ENCODE measurements around the gene FAM3A. TPM values are rescaled to one million over a fixed set of nuclear protein-coding genes. Genes with fewer than 3 reads are reported as not detected.

Gene FAM3A
- total RNA-seq, 5 donors from 2014 or later (not counting 1 experiment from before 2014, with no cell fraction given) = 33.9 to 67.6 (median 57.8) TPM

- Mint-ChIP-seq H3K9me3 (no peaks in the 10 kb centered on the region), H3K4me1 (peaks cover 7 to 25% (median 14%) of the 10 kb centered on the region in 3 donors), H3K27ac (peak overlapping the region; percentile 94 to 97), H3K4me3 (peak overlapping the region; percentile 86 to 94 (median 93)), H3K36me3 (peaks cover 3% of the 10 kb centered on the region), H3K27me3 (peaks cover 0 to 6% of the 10 kb centered on the region in 2 donors)
- Histone ChIP-seq H3K27ac (ENCODE audit: low read length) (no peak overlapping the region), H3K9me3 (no peaks in the 10 kb centered on the region), H3K36me3 (ENCODE audit: control insufficient read depth in 2 of 2, extremely low read depth in 1 of 2, insufficient read depth in 1 of 2, low read length in 1 of 2) (peaks cover 3 to 10% of the 10 kb centered on the region in 2 donors), H3K27me3 (replicated peaks in 1 of 2; ENCODE audit: control insufficient read depth in 2 of 2, extremely low read depth in 1 of 2, insufficient read depth in 2 of 2, low read length in 1 of 2) (no peaks in the 10 kb centered on the region), H3K4me1 (ENCODE audit: control insufficient read depth in 1 of 2, extremely low read depth in 1 of 2, insufficient read depth in 2 of 2, low read length in 2 of 2) (peaks cover 0 to 18% of the 10 kb centered on the region in 2 experiments), H3K4me3 (ENCODE audit: control insufficient read depth in 1 of 2, extremely low read depth in 1 of 2, low read length in 1 of 2) (peak overlapping the region; percentile 50 to 51)
- under 1% methylated on average over 55 of the region's 65 CpGs for WGBS (ENCODE audit: insufficient coverage)
- peak; percentile 70 to 74 (median 71) for ATAC-seq (replicated peaks in 1 of 4)
- POLR2A ChIA-PET = interaction anchor here in 1 of 2 donors (0.5 kb wide), 1 partner anchor 21 kb away, joined by 3 read pairs; no protein-coding TSS in a partner anchor
- CTCF ChIA-PET = no interaction called here
- peak in 31 of 35 experiments; percentile 15 to 75 (median 42) for DNase-seq
These were observed 58.4 kb downstream of the FAM3A start for GRCh38 chrX:154457491-154458115.

Other genes with a start within 250 kb of the FAM3A start
- gene TEX28, start 221.1 kb downstream of the FAM3A start, total RNA-seq = not detected
- 1 to 10 TPM in 4 of 5 donors, under 1 TPM in 1; 0.60 to 5.5 (median 1.3) TPM for gene TKTL1, start 220.4 kb downstream of the FAM3A start, total RNA-seq
- 1,000 to 10,000 TPM in 4 of 5 donors, 100 to 1,000 TPM in 1; 893 to 1,483 (median 1,268) TPM for gene FLNA, start 141.6 kb downstream of the FAM3A start, total RNA-seq
- 100 to 1,000 TPM in 2 of 5 donors, 10 to 100 TPM in 3; 73.4 to 136 (median 80.4) TPM for gene EMD, start 136.9 kb downstream of the FAM3A start, total RNA-seq
- 1,000 to 10,000 TPM; 5,175 to 6,006 (median 5,765) TPM for gene RPL10, start 117.9 kb downstream of the FAM3A start, total RNA-seq
- gene DNASE1L1, start 107.0 kb downstream of the FAM3A start, total RNA-seq = 10 to 100 TPM; 22.6 to 31.3 (median 25.5) TPM
- 100 to 1,000 TPM in 3 of 5 donors, 10 to 100 TPM in 2; 89.8 to 144 (median 129) TPM for gene TAFAZZIN, start 104.7 kb downstream of the FAM3A start, total RNA-seq
- gene ATP6AP1, start 87.6 kb downstream of the FAM3A start, total RNA-seq = 10 to 100 TPM; 37.9 to 56.8 (median 53.6) TPM
- 100 to 1,000 TPM; 117 to 208 (median 182) TPM for gene GDI1, start 79.1 kb downstream of the FAM3A start, total RNA-seq
- gene FAM50A, start 72.1 kb downstream of the FAM3A start, total RNA-seq = 10 to 100 TPM; 34.9 to 60.5 (median 51.9) TPM
- 10 to 100 TPM; 48.1 to 87.0 (median 72.9) TPM for gene PLXNA3, start 58.0 kb downstream of the FAM3A start, total RNA-seq
- 10 to 100 TPM; 12.7 to 25.4 (median 23.5) TPM for gene LAGE3, start 37.0 kb downstream of the FAM3A start, total RNA-seq
- 10 to 100 TPM; 13.1 to 44.1 (median 39.6) TPM for gene UBL4A, start 29.6 kb downstream of the FAM3A start, total RNA-seq
- 10 to 100 TPM; 15.6 to 31.3 (median 25.9) TPM for gene SLC10A3, start 25.6 kb downstream of the FAM3A start, total RNA-seq
- 10 to 100 TPM; 46.0 to 59.5 (median 52.4) TPM for gene G6PD, start 30.6 kb upstream of the FAM3A start, total RNA-seq
- 10 to 100 TPM; 32.4 to 59.1 (median 54.0) TPM for gene IKBKG, start 31.4 kb upstream of the FAM3A start, total RNA-seq
- not detected for gene CTAG1A, start 68.9 kb upstream of the FAM3A start, total RNA-seq
- gene CTAG1B, start 103.0 kb upstream of the FAM3A start, total RNA-seq = not detected
- gene CTAG2, start 137.3 kb upstream of the FAM3A start, total RNA-seq = 1 to 10 TPM in 1 of 5 donors, not detected in 4; 3.4 TPM
- gene GAB3, start 234.8 kb upstream of the FAM3A start, total RNA-seq = 10 to 100 TPM in 4 of 5 donors, 1 to 10 TPM in 1; 9.1 to 26.2 (median 18.4) TPM
- 10 to 100 TPM; 56.5 to 63.2 (median 58.5) TPM for gene DKC1, start 246.6 kb upstream of the FAM3A start, total RNA-seq